ENCODE results near the gene NDUFB2. TPM values are rescaled to one million over a fixed set of nuclear protein-coding genes. Genes with fewer than 3 reads are reported as not detected.
A peak's percentile ranks its signal among the peaks of the same experiment; 100 is the strongest.

The NDUFB2 gene
- total and polyA plus RNA-seq, 9 of the 15 experiments (the other 6 are each of a cell fraction or from before 2014, with no cell fraction given) = 220 to 2,075 (median 320) TPM

- TF ChIP-seq RNF219 (CRISPR knock-in tag; IDR thresholded peaks at IDR 0.05) = no peak
- no peak for TF ChIP-seq ETS1 (conservative IDR thresholded peaks at IDR 0.05; ENCODE audit: control insufficient read depth, low read depth, low read length)
- no peak for TF ChIP-seq ESRRB (CRISPR knock-in tag; IDR thresholded peaks at IDR 0.05; ENCODE audit: borderline replicate concordance)
- TF ChIP-seq TAF1 (IDR thresholded peaks at IDR 0.05; ENCODE audit: control insufficient read depth, extremely low read depth, insufficient read depth, low read length, severe bottlenecking) = no peak
- no peak for TF ChIP-seq NR4A1 (CRISPR knock-in tag; IDR thresholded peaks at IDR 0.05)
- no peak for TF ChIP-seq NR4A1 (tag; IDR thresholded peaks at IDR 0.05)
- TF ChIP-seq KAT8 (IDR thresholded peaks at IDR 0.05; ENCODE audit: low read depth) = no peak
- TF ChIP-seq JUNB (CRISPR knock-in tag; conservative IDR thresholded peaks at IDR 0.05) = no peak
- no peak for TF ChIP-seq MEF2A (IDR thresholded peaks at IDR 0.05; ENCODE audit: control insufficient read depth, low read depth, low read length)
- TF ChIP-seq FOXP1 (CRISPR knock-in tag; IDR thresholded peaks at IDR 0.05) = 0 out of 2 replicates have a peak, but pooled peaks have one; percentile 29
- TF ChIP-seq MGA (IDR thresholded peaks at IDR 0.05) = peak; percentile 89
- TF ChIP-seq ZNF668 (CRISPR knock-in tag; IDR thresholded peaks at IDR 0.05) = no peak
- peak; percentile 65; the same call in 1 of the 2 replicates for TF ChIP-seq L3MBTL2 (IDR thresholded peaks at IDR 0.05)
- no peak for TF ChIP-seq ZFPM2 (CRISPR knock-in tag; IDR thresholded peaks at IDR 0.05)
- no peak for TF ChIP-seq PURB (CRISPR knock-in tag; IDR thresholded peaks at IDR 0.05; ENCODE audit: low read depth)
Observed at GRCh38 chr7:140650367-140650766, 46.1 kb upstream of the NDUFB2 start (continued).

All from K562 (cell line).